ENCODE results near the gene GRIN3B.

GRIN3B gene

DNA sequence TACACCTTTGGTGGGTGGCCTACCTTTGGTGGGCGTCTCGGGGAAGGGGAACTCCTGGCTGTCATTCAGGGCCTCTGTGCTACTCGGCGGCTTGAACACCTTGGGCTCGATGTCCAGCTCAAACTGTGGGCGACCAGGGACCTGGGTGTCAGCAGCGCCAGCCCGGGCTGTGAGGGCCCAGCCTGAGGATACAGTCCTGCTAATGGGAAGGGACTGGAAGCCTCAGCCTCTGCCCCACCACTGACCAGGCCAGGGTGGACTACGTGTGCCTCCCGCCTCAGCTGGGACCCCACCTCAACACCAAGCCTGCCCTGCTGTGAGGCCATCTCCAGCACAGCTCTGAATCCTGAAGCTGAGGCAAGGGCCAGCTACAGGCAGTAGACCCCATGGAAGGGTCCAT lies 13.0 kb downstream of the GRIN3B start:
- no peak overlapping the region for H3K27ac ChIP-seq
- TF ChIP-seq CTCF (conservative IDR thresholded peaks at IDR 0.05): no peak

DNA sequence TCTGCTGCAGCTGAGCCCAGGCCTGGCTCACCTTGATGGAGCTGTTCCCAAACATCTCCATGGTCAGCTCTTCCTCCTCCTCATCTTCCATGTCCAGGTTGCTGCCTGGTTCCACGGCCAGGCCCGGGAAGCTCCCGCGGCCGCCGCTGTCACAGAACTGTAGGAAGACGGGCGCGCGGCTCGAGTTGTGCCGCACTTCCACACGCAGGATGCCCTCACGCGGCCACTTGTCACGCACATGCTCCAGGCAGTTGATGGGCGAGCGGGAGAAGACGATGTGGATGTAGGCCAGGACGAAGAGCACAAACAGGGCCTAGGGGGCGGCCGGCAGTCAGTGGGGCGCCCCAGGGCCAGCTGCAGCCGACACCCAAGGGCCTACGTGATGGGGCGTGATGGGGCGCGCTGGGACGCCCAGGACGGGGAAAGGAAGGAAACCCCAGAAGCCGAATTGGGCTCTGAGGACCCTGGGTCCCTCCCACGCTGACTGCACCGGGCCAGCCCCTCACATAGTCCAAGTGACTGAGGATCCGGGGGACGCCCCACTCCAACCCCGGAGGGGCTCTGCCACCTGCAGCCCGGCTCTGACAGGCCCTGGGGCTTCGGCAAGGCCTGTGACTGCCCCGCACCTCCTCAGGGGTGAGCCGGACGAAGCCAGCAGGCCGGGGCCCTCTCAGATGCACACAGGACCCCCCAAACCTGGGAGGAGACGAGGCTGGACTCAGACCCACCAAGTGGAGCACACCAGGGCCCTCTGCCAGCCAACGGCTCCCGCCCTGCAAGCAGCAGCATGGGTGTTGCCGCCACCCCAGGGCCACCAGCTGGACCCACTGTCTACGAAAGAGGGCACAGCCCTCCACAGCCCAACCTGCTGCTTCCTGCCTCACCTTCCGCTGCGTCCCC lies 14.2 kb downstream of the GRIN3B start:
- no peak for TF ChIP-seq CTCF (conservative IDR thresholded peaks at IDR 0.05)
- H3K27ac ChIP-seq: no peak overlapping the region

DNA sequence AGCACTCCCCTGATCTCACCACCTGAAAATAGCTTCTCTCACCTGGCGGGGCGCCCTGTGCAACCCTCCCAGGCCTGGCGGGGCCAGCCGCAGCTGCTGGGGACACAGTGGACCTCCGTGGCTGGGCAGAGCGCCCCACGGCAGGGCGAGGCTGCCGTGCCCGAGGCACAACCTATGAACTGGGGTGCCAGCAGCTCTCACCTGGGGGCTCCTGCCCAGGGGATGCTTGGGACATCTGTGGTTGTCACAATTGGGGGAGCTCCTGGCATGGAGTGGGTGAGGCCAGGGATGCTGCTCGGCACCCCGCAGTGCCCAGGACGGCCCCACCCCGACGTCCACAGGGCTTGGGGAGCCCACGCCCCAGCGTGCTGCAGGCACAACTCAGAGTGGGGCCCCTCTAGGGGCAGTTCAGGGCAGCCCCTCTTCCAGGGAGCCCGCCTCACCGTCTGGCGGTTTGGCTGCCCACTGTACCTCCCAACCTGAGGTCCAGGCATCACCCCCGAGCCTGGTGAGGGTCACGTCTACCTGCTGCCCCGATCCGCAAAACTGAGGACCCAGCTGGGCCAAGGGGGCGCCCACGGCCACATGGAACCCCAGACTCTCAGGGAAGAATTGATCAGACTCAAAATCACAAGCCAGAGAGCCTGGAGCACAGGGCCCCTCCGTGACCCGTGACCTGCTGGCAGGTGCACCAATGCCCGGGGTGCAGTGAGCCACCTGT lies 15.0 kb downstream of the GRIN3B start:
- H3K27ac ChIP-seq: no peak overlapping the region
- TF ChIP-seq CTCF (conservative IDR thresholded peaks at IDR 0.05): no peak

DNA sequence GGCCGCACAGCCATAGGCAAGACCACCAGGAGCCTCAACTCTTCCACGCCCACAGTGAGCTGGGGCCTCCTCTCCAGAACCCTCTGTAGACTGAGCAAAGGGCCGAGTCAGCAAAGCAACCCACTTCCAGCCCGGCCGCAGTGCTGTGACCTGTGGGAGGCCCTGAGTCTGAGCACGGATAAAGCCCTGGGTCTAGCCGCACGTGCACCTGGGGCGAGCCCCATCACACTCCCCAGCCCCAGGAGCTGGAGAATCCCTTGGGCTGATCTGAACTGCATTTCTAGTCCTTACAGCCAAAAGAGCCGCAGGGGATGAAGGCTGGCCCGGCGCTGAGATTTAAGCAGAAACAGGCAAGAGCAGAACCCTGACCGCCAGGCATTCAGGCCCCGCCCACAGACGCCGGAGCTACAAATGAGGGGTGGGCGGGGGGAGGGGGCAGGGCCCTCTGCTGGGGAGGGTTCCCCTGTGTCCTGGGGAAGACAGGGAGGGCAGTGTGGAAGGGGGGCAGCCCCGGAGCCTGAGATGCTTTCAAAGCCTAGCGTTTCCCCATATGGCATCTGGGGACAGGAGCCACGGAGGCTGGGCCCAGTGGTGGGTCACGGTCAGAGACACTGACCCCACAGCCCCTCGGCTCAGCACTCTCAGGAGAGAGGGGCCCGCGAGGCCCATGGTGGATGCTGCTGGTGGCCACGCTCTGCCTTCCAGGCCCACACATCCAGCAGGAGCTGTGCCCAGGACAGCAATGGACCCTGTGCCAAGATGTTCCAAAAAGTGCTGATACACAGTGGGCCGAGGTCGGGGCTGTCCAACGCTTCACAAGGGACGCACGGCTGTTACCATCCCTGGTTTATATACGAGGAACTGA lies 15.8 kb downstream of the GRIN3B start:
- no peak for TF ChIP-seq CTCF (conservative IDR thresholded peaks at IDR 0.05)
- H3K27ac ChIP-seq: no peak overlapping the region

GRCh38 chr19:1016647-1017114 lies 16.5 kb downstream of the GRIN3B start:
- TF ChIP-seq CTCF (conservative IDR thresholded peaks at IDR 0.05): no peak
- no peak overlapping the region for H3K27ac ChIP-seq

- no peak overlapping the region for H3K27ac ChIP-seq
These were observed 17.1 kb downstream of the GRIN3B start for GRCh38 chr19:1017115-1017905.

More at GRCh38 chr19:1017115-1017905, 17.1 kb downstream of the GRIN3B start:
- TF ChIP-seq CTCF (conservative IDR thresholded peaks at IDR 0.05): no peak

Data from VCaP (cell line).